Raji (cell line): ENCODE data around the gene FCHSD2.

Experiments
- POLR2A ChIP-seq: IDR thresholded peaks from 2 replicates; pipeline ENCODE4 v1.6.1; 2011; ENCODE audit warnings: low read depth, low read length, control low read depth; ENCODE audit not compliant: insufficient read depth

FCHSD2 gene

DNA sequence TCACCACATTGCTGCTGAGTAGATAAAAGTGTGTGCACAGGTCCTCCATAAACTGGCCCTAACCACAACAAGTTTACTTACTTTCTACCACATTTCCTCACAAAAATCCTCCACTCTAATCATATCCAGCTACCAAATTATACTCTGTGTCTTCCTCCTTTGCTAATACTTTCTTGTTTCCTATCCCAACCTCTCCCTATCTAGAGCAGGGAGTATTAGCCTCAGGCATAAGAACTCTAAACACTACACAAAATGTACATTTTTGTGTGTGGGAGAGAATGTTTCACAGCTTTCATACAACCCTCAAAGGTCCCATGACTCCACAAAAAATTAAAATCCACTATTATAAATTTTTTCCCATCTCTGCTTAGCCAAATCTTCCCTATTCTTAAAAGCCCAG lies 255.5 kb downstream of the FCHSD2 start:
- TF ChIP-seq POLR2A, result no peak

DNA sequence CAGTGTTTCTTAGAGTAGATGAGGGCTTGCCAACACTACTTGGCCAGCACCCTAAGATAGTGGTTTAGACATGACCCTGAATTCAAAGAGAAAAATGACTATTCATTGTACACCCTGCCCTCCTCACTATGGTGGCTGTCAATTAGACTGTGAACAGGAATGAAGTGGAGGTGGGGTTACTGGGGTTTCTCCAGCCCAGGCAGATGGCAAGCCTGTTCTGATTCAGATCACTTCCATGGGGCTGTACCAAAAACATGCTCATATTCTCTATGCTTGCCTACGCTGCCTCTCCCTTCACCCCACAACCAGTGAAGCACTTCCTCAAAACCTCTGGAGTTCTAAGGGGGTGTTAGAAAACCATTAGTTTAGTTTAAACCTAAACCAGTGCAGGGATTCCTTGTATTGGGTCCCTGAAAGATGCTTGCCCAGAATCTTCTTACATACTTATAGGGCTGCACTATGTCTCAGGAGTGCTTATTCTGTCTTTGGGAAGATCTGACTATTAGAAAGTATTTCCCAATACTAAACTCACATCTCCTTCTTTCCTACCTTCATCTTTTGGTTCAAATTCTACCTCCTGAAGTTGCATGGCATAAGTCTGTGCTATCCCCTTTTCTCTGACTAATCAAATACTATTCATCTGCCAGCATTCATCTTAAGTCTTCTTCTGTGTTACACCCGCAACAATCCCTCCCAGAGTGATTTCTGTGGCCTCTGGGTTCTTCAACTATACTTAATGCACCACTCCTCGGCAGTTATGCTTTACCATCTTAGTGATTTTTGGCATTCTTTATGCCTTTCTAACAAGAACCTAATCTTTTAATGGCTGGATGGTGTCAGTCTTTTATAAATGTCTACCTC lies 256.1 kb downstream of the FCHSD2 start:
- no peak for TF ChIP-seq POLR2A

DNA sequence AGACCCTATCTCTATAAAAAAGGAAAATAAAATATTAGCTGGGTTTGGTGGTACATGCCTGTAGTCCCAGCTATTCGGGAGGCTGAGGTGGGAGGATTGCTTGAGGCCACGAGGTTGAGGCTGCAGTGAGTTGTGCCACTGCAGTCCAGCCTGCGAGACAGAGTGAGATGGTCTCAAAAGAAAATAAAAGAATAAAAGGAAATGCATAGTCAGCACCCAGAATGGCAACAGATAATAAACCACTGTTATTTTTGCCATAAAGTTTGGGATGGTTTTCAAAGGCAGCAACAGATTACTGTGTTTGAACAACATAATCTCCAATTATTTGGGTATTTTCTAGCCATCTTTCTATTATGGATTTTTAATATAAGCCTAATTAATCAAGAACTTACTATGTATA lies 266.0 kb downstream of the FCHSD2 start:
- no peak for TF ChIP-seq POLR2A

DNA sequence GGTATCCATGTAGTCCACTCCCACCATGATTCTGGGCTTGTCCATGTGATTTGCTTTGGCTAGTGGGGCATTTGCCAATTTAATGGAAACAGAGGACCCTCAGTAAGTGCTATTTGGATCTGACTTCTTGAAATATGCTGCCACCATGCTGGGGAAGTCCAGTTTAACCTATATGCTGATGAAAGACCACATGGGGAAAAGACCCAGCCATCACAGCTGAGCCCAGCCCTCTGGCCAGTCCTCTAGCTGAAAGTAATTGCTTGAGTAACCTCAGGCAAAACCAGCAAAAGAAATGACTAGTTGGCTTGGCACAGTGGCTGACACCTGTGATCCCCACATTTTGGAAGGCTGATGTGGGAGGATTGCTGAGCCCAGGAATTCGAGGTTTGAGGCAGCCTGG lies 266.4 kb downstream of the FCHSD2 start:
- TF ChIP-seq POLR2A, result no peak

DNA sequence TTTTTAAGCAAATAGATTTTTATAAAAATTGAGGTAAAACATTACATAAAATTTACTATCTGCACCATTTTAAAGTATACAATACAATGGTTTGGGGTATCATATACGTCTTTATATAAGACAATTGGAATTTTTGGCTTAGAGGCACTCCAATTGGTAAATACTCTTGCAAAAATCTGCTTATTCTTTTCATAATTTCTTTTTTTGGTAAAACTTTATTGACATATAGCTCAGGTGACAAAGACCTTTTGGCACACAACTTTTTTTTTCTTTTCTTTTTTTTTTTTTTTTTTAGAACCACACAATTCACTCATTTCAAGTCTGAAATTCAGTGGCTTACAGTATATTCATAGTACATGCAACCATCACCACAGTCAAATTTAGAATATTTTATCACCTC lies 270.1 kb downstream of the FCHSD2 start:
- no peak for TF ChIP-seq POLR2A

DNA sequence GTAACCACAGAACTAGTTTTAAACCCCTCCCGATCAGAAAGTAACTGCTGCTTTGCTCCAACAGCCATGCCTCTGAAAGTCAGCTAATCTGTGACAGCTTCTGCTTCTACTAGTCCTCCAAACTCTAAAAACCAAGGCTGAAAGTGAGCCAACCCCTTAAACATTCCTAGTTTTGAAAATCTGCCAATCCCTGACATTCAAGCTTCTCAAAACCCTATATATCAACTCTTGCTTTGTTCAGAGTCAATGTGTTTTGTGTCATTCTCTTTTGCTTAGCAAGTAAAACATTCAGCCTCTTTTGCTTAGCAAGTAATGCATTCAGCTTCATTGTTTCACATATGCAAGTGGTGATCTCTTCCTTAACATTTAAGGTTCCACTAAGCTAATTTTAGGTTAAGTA lies 271.0 kb downstream of the FCHSD2 start:
- no peak for TF ChIP-seq POLR2A

DNA sequence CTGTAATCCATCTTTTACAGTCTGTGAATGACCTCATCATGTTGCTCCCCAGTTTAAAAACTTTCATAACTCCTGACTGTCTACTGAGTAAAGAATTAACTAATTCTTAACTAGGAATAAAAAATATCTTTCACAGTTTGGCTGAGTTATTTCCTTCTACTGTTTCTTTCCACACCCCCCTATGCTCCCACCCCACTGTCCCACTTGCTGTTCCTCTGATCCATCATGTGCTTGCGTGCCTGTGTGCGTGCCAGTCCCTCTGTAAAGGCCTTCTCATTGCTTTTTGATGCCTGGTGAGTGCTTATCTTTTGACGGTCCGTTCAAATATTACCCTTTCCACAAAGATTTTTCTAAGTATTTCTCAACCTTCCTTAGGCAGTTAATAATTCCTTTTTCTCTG lies 272.3 kb downstream of the FCHSD2 start:
- TF ChIP-seq POLR2A, result no peak

DNA sequence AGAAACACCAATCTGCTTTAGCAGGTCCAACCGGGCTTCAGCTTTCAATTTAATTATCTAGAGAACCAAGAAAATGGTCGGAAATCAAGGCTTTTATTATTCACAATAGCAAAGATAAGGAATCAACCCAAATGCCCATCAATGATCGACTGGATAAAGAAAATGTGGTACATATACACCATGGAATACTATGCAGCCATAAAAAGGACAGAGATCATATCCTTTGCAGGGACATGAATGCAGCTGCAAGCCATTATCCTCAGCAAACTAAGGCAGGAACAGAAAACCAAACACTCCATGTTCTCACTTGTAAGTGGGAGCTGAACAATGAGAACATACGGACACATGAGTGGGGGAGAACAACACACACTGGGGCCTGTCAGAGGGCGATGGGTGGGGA lies 274.1 kb downstream of the FCHSD2 start:
- TF ChIP-seq POLR2A, result no peak

DNA sequence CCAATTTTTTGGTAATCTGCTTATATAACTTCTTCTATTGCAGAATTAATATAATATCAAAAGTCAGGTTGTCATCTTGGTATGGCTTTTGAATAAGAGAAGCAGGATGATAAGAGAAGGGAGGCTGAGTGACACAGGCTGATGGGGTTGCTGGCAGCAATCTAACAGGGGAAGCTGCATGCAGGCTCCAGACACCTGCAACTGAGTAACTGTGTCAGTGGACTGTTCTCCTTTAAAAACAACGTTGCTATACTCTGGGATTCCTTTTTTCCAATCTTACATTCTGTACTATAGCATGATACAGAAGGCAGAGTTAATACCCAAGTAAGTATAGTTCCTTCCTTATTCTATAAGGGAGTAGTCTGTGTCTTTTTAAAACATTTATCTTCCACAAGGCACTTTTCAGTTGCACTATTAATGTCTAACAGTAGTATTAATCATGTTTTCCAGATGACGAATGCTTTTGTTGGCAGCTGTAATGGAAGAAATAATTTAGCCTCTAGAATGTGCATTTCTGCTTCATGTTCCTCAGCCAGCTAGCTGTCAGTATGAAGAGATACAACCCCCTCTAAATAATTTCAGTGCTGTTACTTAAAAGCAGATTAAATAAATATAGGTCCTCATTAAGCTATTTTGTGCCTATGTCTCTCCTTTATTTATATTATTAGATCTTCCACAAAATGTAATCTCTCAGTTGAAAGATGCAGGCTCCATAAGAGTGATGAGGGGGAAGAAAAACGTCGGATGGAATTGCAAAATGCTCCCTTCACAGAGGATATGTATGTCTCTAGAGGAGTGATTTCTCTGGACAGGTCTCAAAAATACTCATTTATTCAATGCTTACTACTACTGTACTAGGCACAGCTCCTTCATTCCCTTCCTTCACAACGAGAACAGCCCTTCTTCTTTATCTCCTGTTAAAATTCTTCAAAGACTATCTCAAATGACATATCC lies 277.1 kb downstream of the FCHSD2 start:
- TF ChIP-seq POLR2A, result no peak

DNA sequence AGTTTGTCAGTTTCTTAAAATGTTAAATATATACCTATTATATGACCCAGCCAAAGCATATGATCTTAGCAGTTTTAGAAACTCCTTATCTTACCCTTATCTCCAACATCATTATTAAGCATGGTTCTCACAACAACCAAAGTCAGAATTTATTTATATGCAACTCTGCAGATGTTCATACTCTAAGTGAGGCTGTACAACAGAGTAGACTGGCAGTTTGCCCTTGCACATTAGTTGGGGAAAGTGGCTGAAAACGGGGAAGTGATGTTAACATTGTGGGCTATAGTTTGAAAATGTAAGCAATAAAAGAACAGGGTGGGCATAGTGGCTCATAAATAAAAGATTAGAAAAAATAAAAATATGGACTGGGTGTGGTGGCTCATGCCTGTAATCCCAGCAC lies 278.2 kb downstream of the FCHSD2 start:
- TF ChIP-seq POLR2A, result no peak

DNA sequence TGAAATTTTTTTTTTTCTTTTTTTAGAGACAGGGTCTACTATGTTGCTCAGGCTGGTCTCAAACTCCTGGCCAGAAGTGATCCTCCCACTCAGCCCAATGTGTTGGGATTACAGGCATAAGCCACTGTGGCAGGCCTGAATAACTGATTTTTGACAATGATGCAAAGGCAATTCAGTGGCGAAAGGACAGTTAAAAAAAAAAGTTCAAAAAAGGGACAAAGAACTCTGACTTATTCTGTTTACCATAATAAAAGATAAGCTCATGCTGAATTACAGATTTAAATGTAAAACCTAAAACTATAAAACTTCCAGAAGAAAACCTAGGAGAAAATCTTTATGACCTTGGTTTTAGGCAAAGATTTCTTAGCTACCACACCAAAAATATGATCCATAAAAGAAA lies 279.0 kb downstream of the FCHSD2 start:
- no peak for TF ChIP-seq POLR2A

DNA sequence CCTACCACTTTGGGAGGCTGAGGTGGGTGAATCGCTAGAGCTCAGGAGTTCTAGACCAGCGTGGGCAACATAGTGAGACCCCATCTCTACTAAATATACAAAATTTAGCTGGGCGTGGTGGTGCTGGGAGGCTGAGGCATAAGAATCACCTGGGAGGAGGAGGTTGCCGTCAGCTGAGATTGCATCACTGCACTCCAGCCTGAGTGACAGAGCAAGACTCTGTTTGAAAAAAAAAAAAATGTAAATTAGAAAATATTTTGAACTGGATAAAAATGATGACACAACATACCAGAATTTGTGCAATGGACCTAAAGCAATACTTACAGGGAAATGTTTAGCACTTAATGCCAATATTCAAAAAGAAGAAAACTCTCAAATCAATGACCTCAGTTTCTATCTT lies 281.5 kb downstream of the FCHSD2 start:
- TF ChIP-seq POLR2A, result no peak

DNA sequence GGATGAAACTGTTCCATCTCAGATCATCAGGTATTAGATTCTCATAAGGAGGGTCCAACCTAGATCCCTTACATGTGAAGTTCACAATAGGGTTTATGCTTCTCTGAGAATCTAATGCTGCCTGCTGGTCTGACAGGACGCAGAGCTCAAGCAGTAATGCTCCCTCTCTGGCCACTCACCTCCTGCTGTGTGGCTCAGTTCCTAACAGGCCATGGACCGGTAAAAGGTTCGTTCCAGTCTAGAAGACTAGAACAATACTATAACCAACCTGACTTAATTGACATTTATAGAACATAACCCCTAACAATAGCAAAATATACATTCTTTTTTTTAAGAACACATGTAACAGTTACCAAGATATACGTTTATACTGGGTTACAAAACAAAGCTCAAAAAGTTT lies 282.1 kb downstream of the FCHSD2 start:
- no peak for TF ChIP-seq POLR2A

DNA sequence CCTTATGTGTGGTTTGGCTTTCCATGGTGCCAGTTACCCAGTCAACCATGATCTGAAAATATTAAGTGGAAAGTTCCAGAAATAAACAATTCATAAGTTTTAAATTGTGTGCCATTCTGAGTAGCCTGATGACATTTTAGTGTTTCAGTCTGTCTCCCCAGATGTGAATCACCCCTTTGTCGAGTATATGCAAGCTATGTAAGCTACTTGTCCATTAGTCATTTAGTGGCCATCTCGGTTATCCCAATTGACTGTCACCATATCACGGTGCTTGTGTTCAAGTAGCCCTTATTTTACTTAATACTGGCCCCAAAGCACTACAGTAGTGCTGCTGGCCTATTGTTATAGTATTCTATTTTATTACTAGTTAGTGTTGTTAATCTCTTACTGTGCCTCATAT lies 283.0 kb downstream of the FCHSD2 start:
- no peak for TF ChIP-seq POLR2A

DNA sequence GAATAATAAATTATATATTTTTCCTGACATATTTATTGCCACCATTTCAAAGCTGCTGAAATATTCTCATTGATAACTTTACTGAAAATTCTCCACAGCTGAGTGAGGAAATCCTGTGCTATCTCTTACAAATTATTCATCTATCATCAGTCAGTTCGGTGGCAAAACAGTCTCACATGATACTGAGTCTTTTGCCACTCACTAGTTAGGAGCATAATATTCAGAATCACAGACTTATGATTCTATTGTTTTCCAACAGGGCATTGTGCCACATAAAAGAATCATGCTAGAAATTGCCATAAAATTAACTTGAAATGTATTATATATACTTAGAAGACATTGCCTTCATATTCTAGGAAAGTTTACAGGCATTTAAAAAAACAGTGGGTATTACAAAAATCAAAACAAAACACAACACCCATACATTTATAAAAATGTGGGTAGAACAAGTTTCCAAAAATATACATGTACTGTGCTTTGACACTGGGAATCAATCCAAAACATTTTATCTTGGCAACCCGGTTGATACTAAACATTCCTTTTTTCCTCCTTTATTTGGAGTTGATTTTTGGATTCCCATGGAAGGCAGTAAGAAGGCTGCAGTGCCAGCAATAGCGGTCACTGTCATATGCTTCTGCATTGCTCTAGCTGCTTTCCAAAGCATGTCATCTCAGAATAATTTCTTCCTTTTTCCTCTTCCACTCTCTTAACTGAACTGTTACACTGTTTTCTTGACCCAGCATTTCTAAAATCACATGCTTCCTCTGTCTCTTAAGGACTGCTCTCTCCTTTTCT lies 285.4 kb downstream of the FCHSD2 start:
- TF ChIP-seq POLR2A, result no peak

DNA sequence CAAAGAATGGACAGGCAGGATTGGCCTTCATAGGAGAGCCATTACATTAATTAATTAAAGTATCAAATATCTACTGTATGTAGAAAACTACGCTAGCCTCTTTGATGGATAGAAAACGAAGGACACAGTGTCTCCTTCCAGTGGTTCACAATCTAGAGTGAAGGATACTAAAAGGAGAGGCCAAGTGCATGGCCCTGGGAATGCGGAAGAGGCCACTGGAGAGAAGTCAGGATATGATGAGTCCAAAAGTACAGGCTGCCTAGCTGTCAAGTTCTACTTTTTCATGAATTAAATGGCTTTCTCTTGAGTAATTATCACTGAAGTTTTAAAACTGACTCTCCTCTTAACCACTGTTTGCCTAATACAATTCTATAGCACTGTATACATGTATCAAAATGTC lies 286.1 kb downstream of the FCHSD2 start:
- TF ChIP-seq POLR2A, result no peak

DNA sequence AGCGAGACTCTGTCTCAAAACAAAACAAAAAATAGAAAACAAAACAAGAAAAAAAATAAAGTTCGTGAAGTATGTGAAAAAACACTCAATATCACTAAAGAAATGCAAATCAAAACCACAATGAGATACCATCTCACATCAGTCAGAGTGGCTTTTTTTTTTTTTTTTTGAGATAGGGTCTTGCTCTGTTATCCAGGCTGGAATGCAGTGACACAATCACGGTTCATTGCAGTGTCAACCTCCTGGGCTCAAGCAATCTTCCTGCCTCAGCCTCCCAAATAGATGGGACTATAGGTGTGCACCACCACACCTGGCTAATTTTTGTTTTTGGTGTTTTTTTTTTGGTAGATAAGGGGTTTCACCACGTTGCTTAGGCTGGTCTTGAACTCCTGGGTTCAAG lies 290.4 kb downstream of the FCHSD2 start:
- TF ChIP-seq POLR2A, result no peak
